GM23338 (cell line): ENCODE measurements around the gene OSBPL3. TPM values are rescaled to one million over a fixed set of nuclear protein-coding genes. Genes with fewer than 3 reads are reported as not detected.

Experiments used
- ATAC-seq: fragments of 200-7000 bp; cut with Tn5 transposase; 3 replicates; pipeline ENCODE4 v1.9.1; 2020
- DNase-seq: peaks from one replicate; pipeline ENCODE4 v3.0.0-alpha.2; 2015; ENCODE audit warnings: low spot score
- H2AFZ ChIP-seq: fragments of 200-600 bp; sonication (generic); 2 replicates; pipeline ENCODE4 v1.8.0; 2016; ENCODE audit warnings: antibody characterized with exemption, mild to moderate bottlenecking, moderate library complexity
- H3F3A ChIP-seq: fragments of 200-600 bp; sonication (generic); replicated peaks from 2 replicates; pipeline ENCODE4 v1.8.0; 2017; ENCODE audit warnings: antibody characterized with exemption, mixed run types, low read depth
- H3K27ac ChIP-seq: fragments of 200-600 bp; sonication (generic); 2 replicates; pipeline ENCODE4 v1.6.1; 2016; ENCODE audit warnings: low read depth
- H3K27me3 ChIP-seq: fragments of 200-600 bp; sonication (generic); 2 replicates; pipeline ENCODE4 v1.8.0; 2016; ENCODE audit warnings: mild to moderate bottlenecking, mixed run types, moderate library complexity; ENCODE audit not compliant: insufficient read depth
- H3K36me3 ChIP-seq: fragments of 200-600 bp; sonication (generic); 2 replicates; pipeline ENCODE4 v1.8.0; 2016; ENCODE audit warnings: mild to moderate bottlenecking; ENCODE audit not compliant: insufficient read depth
- H3K4me1 ChIP-seq: fragments of 200-600 bp; sonication (generic); 2 replicates; pipeline ENCODE4 v1.8.0; 2016; ENCODE audit warnings: mild to moderate bottlenecking, moderate library complexity; ENCODE audit not compliant: insufficient read depth
- H3K4me2 ChIP-seq: fragments of 200-600 bp; sonication (generic); 2 replicates; pipeline ENCODE4 v1.7.1; 2017; ENCODE audit warnings: mixed run types
- H3K4me3 ChIP-seq: fragments of 200-600 bp; sonication (generic); 2 replicates; pipeline ENCODE4 v1.6.1; 2016; ENCODE audit warnings: mixed run types
- H3K79me2 ChIP-seq: fragments of 200-600 bp; sonication (generic); replicated peaks from 2 replicates; pipeline ENCODE4 v1.8.0; 2017; ENCODE audit warnings: mild to moderate bottlenecking; ENCODE audit not compliant: insufficient read depth
- H3K9me2 ChIP-seq: fragments of 200-600 bp; sonication (generic); 2 replicates; pipeline ENCODE4 v1.8.0; 2017; ENCODE audit not compliant: insufficient read depth
- H4K20me1 ChIP-seq: fragments of 200-600 bp; sonication (generic); replicated peaks from 2 replicates; pipeline ENCODE4 v1.8.0; 2017; ENCODE audit warnings: mild to moderate bottlenecking; ENCODE audit not compliant: insufficient read depth
- H3K27ac Mint-ChIP-seq: 2 replicates; pipeline ENCODE4 v1.8.0; 2020; ENCODE audit warnings: inconsistent platforms, mild to moderate bottlenecking, moderate library complexity, mixed read lengths
- H3K27me3 Mint-ChIP-seq: 3 replicates; pipeline ENCODE4 v1.8.0; 2022; ENCODE audit warnings: low read depth, mild to moderate bottlenecking, moderate library complexity, mixed read lengths, inconsistent platforms; ENCODE audit not compliant: insufficient read depth, poor library complexity
- H3K36me3 Mint-ChIP-seq: 3 replicates; pipeline ENCODE4 v1.8.0; 2021; ENCODE audit warnings: low read depth, mild to moderate bottlenecking, inconsistent platforms, moderate library complexity, mixed read lengths
- H3K4me1 Mint-ChIP-seq: 3 replicates; pipeline ENCODE4 v1.8.0; 2020; ENCODE audit warnings: mild to moderate bottlenecking, inconsistent platforms, mixed read lengths
- H3K4me3 Mint-ChIP-seq: 3 replicates; pipeline ENCODE4 v1.8.0; 2021; ENCODE audit warnings: moderate library complexity, mild to moderate bottlenecking, inconsistent platforms, mixed read lengths
- H3K9me3 Mint-ChIP-seq: 3 replicates; pipeline ENCODE4 v1.8.0; 2020; ENCODE audit warnings: moderate library complexity, mild to moderate bottlenecking, inconsistent platforms, mixed read lengths
- CTCF ChIP-seq, 2 experiments: fragments of 200-600 bp in 1 of 2; sonication (generic) in 1 of 2; conservative IDR thresholded peaks; 2 replicates each; pipeline versions ENCODE4 v1.5.1 to v1.6.1; 2016 to 2017; ENCODE audit warnings: antibody characterized with exemption in 2 of 2, low read depth in 2 of 2, mild to moderate bottlenecking in 2 of 2, moderate library complexity in 1 of 2
- ETS1 ChIP-seq: IDR thresholded peaks from 2 replicates; pipeline ENCODE4 v1.6.1; 2016; ENCODE audit warnings: antibody characterized with exemption
- EZH2 ChIP-seq: fragments of 200-600 bp; sonication (generic); IDR thresholded peaks from one replicate; pipeline ENCODE4 v1.8.0; 2017; ENCODE audit warnings: antibody characterized with exemption, mild to moderate bottlenecking, low read depth; ENCODE audit not compliant: unreplicated experiment
- JUNB ChIP-seq: IDR thresholded peaks from one replicate; pipeline ENCODE4 v1.6.1; 2016; ENCODE audit warnings: antibody characterized with exemption; ENCODE audit not compliant: unreplicated experiment
- NANOG ChIP-seq: IDR thresholded peaks from 2 replicates; pipeline ENCODE4 v1.6.1; 2016; ENCODE audit warnings: antibody characterized with exemption, borderline replicate concordance
- POLR2AphosphoS5 ChIP-seq: IDR thresholded peaks from 2 replicates; pipeline ENCODE4 v1.6.1; 2016; ENCODE audit warnings: antibody characterized with exemption, low read depth
- REST ChIP-seq: IDR thresholded peaks from one replicate; pipeline ENCODE4 v1.6.1; 2018; ENCODE audit warnings: antibody characterized with exemption; ENCODE audit not compliant: unreplicated experiment
- STAT1 ChIP-seq: IDR thresholded peaks from one replicate; pipeline ENCODE4 v1.6.1; 2016; ENCODE audit warnings: antibody characterized with exemption; ENCODE audit not compliant: unreplicated experiment
- ZNF114 ChIP-seq: fragments of 250-450 bp; sonication (Bioruptor Pico); IDR thresholded peaks from 2 replicates; pipeline ENCODE4 v1.5.0; 2020; ENCODE audit warnings: mild to moderate bottlenecking, moderate library complexity
- ZNF331 ChIP-seq: fragments of 250-450 bp; sonication (Bioruptor Pico); IDR thresholded peaks from 2 replicates; pipeline ENCODE4 v1.5.0; 2020; ENCODE audit warnings: low read depth, mild to moderate bottlenecking, moderate library complexity
- ZNF462 ChIP-seq: fragments of 250-450 bp; sonication (Bioruptor Pico); IDR thresholded peaks from 2 replicates; pipeline ENCODE4 v1.5.0; 2020; ENCODE audit warnings: mild to moderate bottlenecking, moderate library complexity
- polyA plus RNA-seq: library from polyadenylated mRNA; unstranded; fragments of >200 nt; fragmentation: Nextera tagmentation; extraction: Ambion mirVana; gene quantifications from 2 replicates; pipeline ENCODE4 v1.2.1, GENCODE V29; 2016
- total RNA-seq: library from RNA; depleted of rRNA; stranded (reverse); fragments of >200 nt; shearing (Covaris generic); gene quantifications from 2 replicates; pipeline ENCODE4 v1.2.3, GENCODE V29; 2014

Gene OSBPL3
- total and polyA plus RNA-seq, 2 experiments from 2014 or later, result 7.2 to 15.7 TPM

- peaks cover 40% of the 10 kb centered on the region for H3K79me2 ChIP-seq
- ATAC-seq, result no peak
- H3K36me3 Mint-ChIP-seq, result no peaks in the 10 kb centered on the region
Observed at GRCh38 chr7:24956021-24956420, 24.0 kb downstream of the OSBPL3 start.

More at GRCh38 chr7:24956021-24956420, 24.0 kb downstream of the OSBPL3 start:
- no peak for TF ChIP-seq CTCF (conservative IDR thresholded peaks at IDR 0.05; ENCODE audit: low read depth in 2 of 2)
- no peak for TF ChIP-seq POLR2AphosphoS5
- no peak for TF ChIP-seq EZH2
- TF ChIP-seq STAT1, result no peak
- no peak for TF ChIP-seq ETS1
- no peak for TF ChIP-seq REST
- TF ChIP-seq JUNB, result no peak
- no peak for TF ChIP-seq NANOG
- TF ChIP-seq ZNF331 (CRISPR knock-in tag), result no peak
- no peak for TF ChIP-seq ZNF114 (CRISPR knock-in tag)
- TF ChIP-seq ZNF462 (CRISPR knock-in tag), result no peak
- no peaks in the 10 kb centered on the region for H3K27me3 ChIP-seq
- H3K9me2 ChIP-seq, result no peaks in the 10 kb centered on the region
- Mint-ChIP-seq H3K9me3 (no peaks in the 10 kb centered on the region), H3K4me1 (peaks cover 34% of the 10 kb centered on the region), H3K4me3 (no peak overlapping the region), H3K27me3 (no peaks in the 10 kb centered on the region), H3K27ac (no peak overlapping the region)
- no peak overlapping the region for H2AFZ ChIP-seq
- no peaks in the 10 kb centered on the region for H3K36me3 ChIP-seq
- H3K27ac ChIP-seq, result no peak overlapping the region
- H3K4me3 ChIP-seq, result no peak overlapping the region
- no peak overlapping the region for H3K4me2 ChIP-seq
- peaks cover 9% of the 10 kb centered on the region for H3K4me1 ChIP-seq
- no peaks in the 10 kb centered on the region; the same call in 1 of the 2 replicates for H4K20me1 ChIP-seq
- DNase-seq, result no peak
- H3F3A ChIP-seq, result no peaks in the 10 kb centered on the region
